ENCODE results near the gene SPAG17.

Gene SPAG17

GRCh38 chr1:117967881-117968280 is 217.1 kb downstream of the SPAG17 start:
- DNase-seq: no peak
- Histone ChIP-seq H3K4me1 (peaks cover 0 to 3% (median 0%) of the 10 kb centered on the region in 4 donors), H3K9me3 (no peaks in the 10 kb centered on the region), H3K4me3 (no peak overlapping the region), H3K36me3 (peaks cover 0 to 10% (median under 1%) of the 10 kb centered on the region in 3 donors), H3K27me3 (no peaks in the 10 kb centered on the region), H3K27ac (no peak overlapping the region)
- TF ChIP-seq, protein P1, sequence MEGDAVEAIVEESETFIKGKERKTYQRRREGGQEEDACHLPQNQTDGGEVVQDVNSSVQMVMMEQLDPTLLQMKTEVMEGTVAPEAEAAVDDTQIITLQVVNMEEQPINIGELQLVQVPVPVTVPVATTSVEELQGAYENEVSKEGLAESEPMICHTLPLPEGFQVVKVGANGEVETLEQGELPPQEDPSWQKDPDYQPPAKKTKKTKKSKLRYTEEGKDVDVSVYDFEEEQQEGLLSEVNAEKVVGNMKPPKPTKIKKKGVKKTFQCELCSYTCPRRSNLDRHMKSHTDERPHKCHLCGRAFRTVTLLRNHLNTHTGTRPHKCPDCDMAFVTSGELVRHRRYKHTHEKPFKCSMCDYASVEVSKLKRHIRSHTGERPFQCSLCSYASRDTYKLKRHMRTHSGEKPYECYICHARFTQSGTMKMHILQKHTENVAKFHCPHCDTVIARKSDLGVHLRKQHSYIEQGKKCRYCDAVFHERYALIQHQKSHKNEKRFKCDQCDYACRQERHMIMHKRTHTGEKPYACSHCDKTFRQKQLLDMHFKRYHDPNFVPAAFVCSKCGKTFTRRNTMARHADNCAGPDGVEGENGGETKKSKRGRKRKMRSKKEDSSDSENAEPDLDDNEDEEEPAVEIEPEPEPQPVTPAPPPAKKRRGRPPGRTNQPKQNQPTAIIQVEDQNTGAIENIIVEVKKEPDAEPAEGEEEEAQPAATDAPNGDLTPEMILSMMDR (IDR thresholded peaks at IDR 0.05): no peak
- intact Hi-C loops (cut with DNase I; ENCODE audit: low total_unique reads): no loop called here

DNA sequence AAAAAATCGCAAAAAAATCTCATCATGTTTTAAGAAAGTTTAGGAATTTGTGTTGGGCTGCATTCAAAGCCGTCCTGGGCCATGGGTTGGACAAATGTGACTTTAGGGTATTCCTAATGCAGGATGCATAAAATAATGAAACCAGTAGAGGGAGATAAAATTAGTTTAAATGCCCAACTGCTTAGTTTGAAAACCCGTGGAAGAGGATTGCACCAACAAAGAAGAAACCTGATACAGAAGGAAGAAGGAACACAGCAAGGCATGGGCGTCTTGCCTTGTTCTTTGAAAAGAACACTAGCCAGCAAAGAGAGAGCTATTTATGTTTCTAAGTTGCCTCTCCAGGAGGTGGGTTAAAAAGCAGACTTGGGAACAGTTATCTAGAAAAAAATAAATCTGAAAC is 217.6 kb downstream of the SPAG17 start:
- H3K27me3 ChIP-seq: no peaks in the 10 kb centered on the region
- H3K27ac ChIP-seq: no peak overlapping the region
- intact Hi-C loops (cut with DNase I; ENCODE audit: low total_unique reads): no loop called here
- H3K4me3 ChIP-seq: no peak overlapping the region
- peaks cover 0 to 13% (median 4%) of the 10 kb centered on the region in 3 donors for H3K36me3 ChIP-seq
- TF ChIP-seq, protein P1 (IDR thresholded peaks at IDR 0.05): no peak
- no peaks in the 10 kb centered on the region for H3K9me3 ChIP-seq
- peaks cover 0 to 3% (median 0%) of the 10 kb centered on the region in 4 donors for H3K4me1 ChIP-seq
- no peak for DNase-seq

DNA sequence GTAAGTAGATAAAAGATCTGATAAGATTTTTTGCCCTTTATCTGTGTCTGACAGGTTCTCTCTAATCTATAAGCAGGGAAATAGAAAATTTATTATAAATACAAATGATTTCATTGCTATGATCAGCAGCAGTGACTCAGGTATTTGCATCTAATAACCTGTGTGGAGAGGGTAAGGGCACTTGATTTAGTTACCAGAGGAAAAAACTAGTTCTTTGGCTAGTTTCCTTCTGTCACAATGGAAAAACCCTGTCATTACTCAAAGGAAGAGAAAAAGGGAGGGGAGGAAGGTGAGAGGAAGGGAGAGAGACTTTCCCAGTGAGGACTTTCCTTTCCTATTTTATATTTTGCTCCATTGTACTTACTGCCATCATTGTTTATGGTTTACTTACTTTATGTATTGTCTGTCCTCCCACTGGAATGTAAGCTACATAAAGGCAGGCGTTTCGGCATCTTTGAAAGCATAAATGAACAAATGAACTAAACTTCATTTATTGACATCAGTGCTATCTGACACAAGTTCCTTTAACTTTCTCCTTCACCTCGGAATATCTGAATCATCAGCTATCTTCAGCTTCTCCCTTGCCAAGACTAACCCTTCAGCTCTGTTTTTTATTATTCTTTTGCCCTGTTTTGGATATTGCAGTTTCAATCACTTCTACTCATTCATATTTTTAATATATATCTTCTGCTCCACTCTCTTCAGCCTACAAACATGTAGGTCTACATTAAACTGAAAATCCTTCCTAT is 220.6 kb downstream of the SPAG17 start:
- Histone ChIP-seq H3K4me1 (peaks cover 0 to 3% (median 0%) of the 10 kb centered on the region in 4 donors), H3K4me3 (no peak overlapping the region), H3K36me3 (peaks cover 15 to 42% (median 27%) of the 10 kb centered on the region in 3 donors), H3K9me3 (no peaks in the 10 kb centered on the region), H3K27me3 (no peaks in the 10 kb centered on the region), H3K27ac (no peak overlapping the region)
- intact Hi-C loops (cut with DNase I; ENCODE audit: low total_unique reads): no loop called here
- TF ChIP-seq, protein P1 (IDR thresholded peaks at IDR 0.05): no peak
- no peak for DNase-seq

DNA sequence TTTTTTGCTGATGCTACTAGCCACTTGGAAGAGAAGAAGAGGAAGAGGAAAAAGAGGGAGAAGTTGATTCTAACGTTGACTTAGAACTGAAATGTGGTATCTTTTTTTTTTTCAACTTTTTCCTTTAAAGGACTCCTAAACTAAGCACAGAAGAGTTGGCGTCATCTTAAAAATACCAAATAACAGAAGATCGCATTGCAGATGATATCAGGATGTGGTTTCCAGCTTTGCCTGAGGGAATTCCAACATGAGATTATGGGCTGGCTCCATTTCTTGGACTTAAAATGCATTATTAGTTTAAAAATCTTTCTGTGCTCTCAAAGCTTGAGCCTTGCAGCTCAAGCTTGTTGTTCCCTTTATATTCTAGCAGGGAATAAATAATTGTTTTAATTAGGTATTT is 225.7 kb downstream of the SPAG17 start:
- peaks cover 58 to 84% (median 73%) of the 10 kb centered on the region in 3 donors for H3K36me3 ChIP-seq

GRCh38 chr1:117952386-117952785 is 232.6 kb downstream of the SPAG17 start:
- no peak for DNase-seq
- no peaks in the 10 kb centered on the region for H3K4me1 ChIP-seq
- H3K9me3 ChIP-seq: no peaks in the 10 kb centered on the region
- TF ChIP-seq, protein P1 (IDR thresholded peaks at IDR 0.05): no peak
- H3K27me3 ChIP-seq: no peaks in the 10 kb centered on the region
- no peak overlapping the region for H3K27ac ChIP-seq
- intact Hi-C loops (cut with DNase I; ENCODE audit: low total_unique reads): no loop called here
- peaks cover 76 to 86% (median 80%) of the 10 kb centered on the region in 3 donors for H3K36me3 ChIP-seq
- H3K4me3 ChIP-seq: no peak overlapping the region

More for the DNA sequence above, 225.7 kb downstream of the SPAG17 start:
- Histone ChIP-seq H3K27ac (no peak overlapping the region), H3K4me1 (no peaks in the 10 kb centered on the region), H3K27me3 (no peaks in the 10 kb centered on the region), H3K9me3 (no peaks in the 10 kb centered on the region), H3K4me3 (no peak overlapping the region)
- TF ChIP-seq, protein P1 (IDR thresholded peaks at IDR 0.05): no peak
- DNase-seq: no peak
- intact Hi-C loops (cut with DNase I; ENCODE audit: low total_unique reads): no loop called here
